ENCODE results near the gene SLC39A6.
"Not testable (repeated sequence)": the region's sequence is repeated elsewhere in the genome, so short reads cannot be mapped to it uniquely, and the experiment has no call there.

SLC39A6 gene

DNA sequence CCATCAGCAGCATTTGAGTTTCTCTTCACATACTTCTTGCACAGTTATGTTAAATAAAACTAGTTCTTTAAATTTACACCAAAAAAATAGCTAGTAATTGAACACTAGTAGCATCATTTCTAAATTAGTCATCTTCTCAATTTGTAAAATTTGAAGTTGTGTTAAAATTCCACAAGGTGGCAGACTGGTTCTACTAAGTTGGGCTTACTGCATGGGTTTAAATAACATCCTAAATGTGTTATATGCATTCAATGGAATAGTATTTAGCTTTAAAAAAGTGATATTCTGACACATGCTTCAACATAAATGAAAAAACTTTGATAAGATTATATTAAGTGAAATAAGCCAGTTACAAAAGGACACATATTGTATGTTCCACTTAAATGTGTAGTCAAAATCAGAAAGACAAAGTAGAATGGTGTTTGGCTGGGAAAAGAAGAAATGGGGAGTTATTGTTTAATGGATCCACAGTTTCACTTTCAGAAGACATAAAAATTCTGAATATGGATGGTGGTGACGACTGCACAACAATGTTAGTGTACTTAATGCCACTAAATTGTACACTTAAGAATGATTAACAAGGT lies 33.1 kb downstream of the SLC39A6 start:
- DNase-seq, result no peak

DNA sequence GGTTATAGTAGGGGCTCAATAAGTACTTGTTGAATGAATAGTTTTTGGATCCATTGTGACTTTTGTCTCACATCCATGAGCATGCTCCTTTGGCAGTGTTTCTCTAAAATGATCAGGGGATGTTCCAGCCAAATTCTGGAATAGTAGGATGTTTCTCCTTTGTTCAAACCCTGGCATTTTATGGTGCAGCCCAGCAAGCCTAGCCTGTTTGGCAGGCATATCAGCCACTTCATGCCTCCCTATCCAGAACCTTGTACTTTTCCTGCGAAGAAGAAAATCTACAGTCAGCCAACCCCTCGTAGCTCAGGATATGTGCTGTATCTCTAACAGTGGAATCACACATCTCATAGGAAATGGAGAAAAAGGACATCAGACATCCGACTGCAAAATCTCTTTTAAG lies 34.7 kb downstream of the SLC39A6 start:
- DNase-seq, result no peak

DNA sequence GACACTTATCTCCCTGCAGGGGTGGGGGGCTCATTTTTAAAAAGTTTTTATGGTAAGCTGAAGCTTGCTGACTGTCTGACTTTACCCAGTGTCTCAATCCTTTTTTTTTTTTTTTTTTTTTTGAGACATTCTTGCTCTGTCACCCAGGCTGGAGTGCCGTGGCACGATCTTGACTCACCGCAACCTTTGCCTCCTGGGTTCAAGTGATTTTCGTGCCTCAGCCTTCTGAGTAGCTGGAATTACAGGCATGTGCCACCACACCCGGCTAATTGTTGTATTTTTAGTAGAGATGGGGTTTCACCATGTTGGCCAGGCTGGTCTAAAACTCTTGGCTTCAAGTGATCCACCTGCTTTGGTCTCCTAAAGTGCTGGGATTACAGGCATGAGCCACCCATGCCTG lies 37.0 kb downstream of the SLC39A6 start:
- not testable (repeated sequence) for DNase-seq

DNA sequence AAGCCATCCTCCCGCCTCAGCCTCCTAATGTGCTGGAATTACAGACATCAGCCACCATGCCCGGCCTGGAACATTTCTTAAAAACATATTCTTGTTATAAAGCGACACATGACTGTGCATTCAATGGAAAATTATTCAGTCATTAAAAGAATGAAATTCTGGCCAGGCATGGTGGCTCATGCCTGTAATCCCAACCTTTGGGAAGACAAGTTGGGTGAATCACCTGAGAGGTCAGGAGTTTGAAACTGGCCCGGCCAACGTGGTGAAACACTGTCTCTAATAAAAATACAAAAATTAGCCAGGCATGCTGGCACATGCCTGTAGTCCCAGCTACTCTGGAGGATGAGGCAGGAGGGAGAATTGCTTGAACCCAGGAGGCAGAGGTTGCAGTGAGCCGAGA lies 40.1 kb downstream of the SLC39A6 start:
- no peak for DNase-seq

DNA sequence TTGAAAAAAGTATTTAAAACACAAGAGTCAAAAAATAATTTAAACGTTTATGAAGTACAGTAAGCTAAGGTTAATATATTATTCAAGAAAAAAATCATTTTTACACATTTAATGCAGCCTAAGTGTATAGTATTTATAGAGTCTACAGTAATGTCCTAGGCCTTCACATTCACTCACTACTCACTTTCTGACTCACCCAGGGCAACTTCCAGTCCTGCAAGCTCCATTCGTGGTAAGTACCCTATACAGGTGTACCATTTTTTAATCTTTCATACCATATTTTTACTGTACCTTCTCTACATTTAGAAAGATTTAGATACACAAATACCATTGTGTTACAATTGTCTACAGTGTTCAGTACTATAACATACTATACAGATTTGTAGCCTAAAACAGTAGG lies 40.9 kb downstream of the SLC39A6 start:
- DNase-seq, result no peak

DNA sequence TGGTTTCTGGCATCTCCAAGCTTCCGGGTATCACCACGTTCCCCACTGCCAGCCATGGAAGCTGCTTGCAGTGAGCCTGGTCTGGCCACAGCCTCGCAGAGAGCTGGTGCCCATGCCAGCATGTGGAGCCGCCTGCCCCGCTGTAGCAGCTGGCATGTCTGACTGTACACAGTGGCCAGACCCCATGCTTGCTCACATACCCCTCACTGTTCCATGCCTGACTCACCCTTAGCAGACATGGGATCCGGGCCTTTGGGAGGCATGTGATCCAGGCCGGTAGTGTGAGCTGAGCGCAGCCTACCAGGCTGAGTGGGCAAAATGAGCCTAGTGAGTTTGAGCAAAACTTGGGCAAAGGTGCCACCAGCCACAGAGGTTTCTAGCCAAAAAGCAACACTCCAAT lies 43.0 kb downstream of the SLC39A6 start:
- no peak for DNase-seq

DNA sequence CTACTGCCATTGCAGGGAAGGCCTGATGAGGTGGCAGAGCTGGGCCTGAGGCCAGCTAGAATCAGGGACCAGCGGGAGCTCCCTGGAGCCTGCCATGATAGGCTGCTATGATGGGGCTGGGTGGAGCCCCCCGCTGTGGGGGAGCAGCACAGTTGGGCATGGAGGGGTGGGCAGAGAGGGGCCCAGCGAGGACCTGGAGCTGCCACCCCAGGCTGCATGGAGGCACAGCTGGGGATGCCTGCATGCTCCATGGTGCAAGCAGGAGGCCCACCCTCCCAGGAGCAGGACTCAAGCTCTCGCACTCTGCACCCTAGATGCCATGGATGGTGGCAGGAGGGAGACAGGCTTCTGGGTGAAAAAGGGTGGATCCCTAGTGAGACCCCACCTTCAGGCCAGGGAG lies 43.9 kb downstream of the SLC39A6 start:
- DNase-seq, result no peak

DNA sequence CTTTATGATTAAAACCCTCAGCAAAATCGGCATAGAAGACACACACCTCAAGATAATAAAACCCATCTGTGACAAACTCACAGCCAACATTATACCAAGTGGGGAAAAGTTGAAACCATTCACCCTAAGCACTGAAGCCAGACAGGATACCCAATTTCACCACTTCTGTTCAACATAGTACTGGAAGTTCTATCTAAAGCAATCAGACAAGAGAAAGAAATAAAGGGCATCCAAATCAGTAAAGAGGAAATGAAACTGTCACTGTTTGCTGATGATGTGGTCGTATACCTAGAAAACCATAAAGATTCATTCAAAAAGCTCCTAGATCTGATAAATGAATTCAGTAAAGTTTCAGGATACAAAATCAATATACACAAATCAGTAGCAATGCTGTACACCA lies 45.4 kb downstream of the SLC39A6 start:
- DNase-seq, result no peak

DNA sequence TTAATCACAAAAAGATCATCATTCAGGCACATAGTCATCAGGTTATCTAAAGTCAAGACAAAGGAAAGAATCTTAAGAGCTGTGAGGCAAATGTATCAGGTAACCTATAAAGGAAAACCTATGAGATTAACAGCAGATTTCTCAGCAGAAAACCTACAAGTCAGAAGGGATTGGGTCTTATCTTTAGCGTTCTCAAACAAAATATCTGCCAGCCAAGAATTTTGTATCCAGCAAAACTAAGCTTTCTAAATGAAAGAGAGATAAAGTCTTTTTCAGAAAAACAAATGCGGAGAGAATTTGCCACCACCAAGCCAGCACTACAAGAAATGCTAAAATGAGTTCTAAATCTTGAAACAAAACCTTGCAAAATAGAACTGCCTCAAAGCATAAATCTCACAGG lies 48.0 kb downstream of the SLC39A6 start:
- not testable (repeated sequence) for DNase-seq

DNA sequence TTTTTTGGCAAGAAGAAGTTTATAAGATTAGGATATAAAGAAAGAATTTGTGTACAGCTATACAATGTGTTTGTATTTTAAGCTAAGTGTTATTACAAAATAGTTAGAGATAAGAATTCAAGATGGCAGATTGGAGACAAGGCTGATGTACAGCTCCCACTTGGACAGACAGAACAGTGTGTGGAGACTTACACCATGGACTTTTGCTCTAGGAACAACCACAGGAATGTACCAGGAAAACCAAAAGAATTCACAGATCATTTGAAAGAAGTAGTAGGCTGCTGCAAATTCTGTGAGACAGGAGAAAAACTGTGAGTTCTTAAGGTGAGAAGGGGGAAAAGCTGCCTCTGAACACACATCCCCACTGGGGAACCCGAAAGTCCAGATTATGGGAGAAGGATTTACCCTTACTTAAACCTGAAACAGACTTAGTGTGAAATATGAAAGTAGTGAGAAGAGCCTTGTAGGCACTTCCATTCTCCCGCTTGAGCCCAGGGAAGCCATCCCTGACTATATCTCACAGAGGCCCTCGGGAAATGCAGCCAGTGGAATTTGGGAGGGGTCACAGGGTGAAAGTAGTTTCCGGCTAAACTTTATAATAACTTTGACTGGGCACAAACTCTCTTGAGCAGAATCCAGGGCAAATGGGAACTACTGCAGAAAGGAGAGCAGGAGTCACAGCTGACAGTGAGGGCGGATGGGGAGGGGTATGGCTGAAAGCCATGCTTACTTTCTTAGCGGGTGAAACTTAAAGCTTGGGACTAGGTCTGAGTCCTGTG lies 50.2 kb downstream of the SLC39A6 start:
- no peak for DNase-seq

DNA sequence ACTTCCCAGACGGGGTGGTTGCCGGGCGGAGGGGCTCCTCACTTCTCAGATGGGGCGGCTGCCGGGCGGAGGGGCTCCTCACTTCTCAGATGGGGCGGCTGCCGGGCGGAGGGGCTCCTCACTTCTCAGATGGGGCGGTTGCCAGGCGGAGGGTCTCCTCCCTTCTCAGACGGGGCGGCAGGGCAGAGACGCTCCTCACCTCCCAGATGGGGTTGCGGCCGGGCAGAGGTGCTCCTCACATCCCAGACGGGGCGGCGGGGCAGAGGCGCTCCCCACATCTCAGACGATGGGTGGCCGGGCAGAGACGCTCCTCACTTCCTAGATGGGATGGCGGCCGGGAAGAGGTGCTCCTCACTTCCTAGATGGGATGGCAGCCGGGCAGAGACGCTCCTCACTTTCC lies 51.4 kb downstream of the SLC39A6 start:
- not testable (repeated sequence) for DNase-seq

DNA sequence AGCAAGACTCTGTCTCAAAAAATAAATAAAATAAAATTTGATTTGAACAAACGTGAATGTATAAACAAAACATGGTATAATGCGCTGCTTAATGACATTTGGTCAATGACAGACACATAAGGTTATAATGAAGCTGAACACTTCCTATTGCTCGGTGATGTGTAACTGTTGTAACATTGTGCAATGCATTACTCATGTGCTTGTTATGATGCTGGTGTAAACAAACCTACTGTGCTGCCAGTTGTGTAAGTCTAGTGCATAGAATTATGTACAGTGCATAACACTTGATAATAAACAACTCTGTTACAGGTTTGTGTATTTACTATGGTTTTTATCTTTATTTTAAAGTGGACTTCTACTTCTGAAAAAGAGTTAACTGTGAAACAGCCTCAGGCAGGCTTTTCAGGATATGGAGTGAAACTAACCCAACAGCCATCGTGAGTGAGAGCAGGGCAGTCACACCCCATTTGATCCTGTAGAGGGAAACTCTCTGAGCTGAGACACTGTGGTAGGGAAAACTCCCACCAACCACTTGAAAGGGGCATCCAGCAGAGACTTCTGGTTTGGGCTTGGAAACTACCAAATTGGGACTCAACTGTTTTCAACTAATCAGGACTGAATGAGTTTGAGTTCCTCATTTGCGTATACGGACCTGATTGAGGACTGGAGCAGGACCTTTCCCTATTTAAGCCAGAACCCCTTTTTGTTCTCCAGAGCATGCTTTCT lies 53.1 kb downstream of the SLC39A6 start:
- DNase-seq, result no peak

DNA sequence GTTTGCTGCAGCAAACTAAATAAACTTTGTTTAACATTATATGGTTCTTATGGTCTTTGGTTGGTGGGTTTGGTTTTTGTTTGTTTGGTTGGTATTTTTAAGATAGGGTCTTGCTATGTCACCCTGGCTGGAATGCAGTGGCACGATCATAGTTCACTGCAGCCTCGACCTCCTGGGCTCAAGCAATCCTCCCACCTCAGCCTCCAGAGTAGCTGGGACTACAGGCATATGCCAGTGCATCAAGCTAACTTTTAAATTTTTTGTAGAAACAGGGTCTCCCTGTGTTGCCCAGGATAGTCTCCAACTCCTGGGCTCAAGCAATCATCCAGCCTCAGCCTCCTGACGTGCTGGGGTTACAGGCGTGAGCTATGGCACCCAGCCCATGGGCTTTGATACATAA lies 54.7 kb downstream of the SLC39A6 start:
- no peak for DNase-seq

DNA sequence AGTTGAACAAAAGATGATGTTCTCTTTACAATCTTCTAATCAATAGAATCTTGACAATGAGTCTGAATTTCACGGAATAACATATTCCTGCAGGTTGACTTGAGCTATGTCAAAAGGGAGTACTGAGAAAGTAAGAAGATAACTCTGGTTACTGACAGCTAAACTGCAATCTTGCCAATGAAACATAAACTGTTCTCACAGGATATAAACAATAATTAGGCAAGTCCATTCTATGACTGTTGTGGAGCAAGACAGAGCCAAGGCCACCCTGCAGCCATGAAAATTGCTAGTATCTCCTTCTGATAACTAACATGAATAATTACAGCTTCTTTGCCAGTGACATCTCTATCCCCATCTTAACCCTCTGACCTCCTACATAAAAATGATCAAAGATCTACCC lies 55.5 kb downstream of the SLC39A6 start:
- no peak for DNase-seq

DNA sequence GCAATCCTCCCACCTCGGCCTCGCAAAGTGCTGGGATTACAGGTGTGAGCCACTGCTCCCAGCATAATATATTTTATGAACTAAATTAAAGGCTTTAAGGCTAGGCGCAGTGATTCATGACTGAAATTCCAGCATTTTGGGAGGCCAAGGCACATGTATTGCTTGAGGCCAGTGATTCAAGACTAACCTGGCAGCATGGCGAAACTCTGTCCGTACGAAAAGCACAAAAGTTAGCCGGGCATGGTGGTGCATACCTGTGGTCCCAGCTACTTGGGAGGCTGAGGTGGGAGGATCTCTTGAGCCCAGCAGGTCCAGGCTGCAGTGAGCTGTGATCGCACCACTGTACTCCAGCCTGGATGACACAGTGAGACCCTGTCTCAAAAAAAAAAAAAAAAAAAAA lies 56.7 kb downstream of the SLC39A6 start:
- not testable (repeated sequence) for DNase-seq

DNA sequence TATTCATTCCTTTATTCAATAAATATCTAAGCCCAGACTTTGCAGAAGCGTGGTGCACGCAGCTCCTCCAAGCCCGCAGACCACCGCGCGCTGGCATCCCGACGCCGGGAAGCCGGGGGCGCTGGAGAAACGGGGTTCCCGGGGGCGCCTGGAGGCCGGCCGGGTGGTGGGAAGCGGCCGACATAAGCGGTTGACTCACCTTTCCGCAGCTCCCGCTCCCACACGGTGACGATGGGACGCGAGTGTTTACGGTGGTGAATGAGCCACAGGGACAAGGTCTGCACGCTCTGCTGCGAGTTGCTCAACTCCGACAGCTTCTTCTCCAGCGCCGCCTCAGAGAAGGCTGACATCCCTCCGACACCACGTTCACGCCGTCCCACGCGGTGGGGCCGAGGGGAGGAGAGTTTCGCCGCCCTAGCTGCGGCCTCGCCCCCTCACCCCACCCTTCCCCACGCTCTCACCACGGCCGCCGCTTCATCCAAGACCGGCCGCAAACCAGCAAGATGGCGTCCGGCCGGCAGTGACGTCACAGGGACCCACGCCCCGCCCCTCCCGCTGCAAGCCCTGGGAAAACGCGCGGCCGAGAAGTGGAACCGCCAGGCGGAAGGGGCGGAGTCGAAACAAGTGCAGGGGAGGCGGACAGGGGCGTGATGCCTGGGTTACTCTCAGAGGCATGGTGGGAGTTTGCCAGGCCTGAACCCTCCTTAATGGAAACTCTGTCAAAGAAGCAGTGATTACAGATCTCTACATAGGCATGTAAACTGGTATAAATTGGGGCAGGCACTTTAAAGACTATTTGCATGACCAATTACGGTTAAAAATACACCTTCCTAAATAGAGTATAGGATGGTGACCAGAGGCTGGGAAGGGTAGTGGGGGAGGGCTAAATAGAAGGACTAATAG lies 61.8 kb downstream of the SLC39A6 start, which contains the start of gene RPRD1A:
TSS of gene RPRD1A (minus strand) at position 505 of the 903 bp plus-strand sequence. CDS start at position 350, 155 bp downstream.
- DNase-seq, result peak; percentile 87

DNA sequence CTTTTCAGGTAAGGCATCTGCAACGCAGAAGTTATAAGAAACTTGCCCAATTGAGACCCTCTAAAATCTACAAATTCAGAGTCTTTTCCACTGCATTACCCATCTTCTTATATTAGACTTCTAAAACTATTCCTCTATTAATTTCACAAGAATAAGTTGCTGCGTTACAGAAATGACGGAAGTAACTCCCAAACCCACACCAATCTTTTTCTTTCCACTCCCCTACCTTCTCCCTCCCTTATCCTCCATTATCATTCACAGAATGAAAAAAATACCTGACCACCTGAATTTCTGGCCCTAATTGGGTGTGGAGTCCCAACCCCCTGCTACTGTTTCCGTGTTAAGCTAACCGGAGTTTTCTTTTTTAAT lies 62.5 kb downstream of the SLC39A6 start:
- DNase-seq, result no peak

DNA sequence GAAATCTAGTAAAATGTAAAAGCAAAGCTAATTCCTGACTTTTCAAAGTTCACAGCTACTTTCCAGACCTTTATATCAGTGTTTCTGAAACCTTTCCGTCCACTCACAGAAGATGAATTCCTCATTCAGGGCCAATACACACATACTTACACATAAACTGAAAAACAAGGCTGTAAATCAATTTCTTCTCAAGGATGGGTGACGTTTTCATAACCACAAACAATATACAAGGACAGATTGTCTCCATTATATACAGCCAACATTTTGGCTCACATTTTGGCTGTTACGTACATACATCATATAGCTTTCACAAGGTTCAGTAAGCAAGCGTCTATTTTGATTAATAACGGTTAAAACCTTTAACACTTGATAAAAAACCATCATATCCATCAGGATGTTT lies 63.1 kb downstream of the SLC39A6 start:
- no peak for DNase-seq

DNA sequence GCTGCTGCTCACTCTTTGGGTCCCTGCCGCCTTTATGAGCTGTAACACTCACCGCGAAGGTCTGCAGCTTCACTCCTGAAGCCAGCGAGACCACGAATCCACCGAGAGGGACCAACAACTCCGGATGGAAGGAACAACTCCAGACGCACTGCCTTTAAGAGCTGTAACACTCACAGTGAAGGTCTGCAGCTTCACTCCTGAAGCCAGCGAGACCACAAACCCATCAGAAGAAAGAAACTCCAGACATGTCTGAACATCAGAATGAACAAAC lies 64.4 kb downstream of the SLC39A6 start:
- DNase-seq, result not testable (repeated sequence)

DNA sequence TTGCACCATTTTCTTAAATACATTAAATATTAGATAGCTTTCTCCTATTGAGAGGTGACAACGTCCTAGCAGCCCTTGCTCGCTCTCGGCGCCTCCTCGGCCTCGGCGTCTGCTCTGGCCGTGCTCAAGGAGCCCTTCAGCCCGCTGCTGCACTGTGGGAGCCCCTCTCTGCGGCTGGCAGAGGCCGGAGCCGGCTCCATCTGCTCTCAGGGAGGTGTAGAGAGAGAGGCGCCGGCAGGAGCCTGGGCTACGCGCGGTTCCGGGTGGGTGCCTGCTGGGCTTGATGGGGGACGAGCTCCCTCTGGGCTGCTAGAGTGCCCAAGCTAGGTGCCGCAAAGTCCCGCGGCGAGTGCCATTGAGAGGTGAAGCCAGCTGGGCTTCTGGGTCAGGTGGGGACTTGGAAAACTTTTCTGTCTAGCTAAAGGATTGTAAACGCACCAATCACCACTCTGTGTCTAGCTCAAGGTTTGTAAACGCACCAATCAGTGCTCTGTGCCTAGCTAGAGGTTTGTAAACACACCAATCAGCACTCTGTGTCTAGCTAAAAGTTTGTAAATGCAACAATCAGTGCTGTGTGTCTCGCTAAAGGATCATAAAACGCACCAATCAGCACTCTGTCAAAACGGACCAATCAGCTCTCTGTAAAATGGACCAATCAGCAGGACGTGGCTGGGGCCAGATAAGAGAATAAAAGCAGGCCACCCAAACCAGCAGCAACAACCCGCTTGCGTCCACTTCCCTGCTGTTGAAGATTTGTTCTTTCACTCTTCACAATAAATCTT lies 64.9 kb downstream of the SLC39A6 start:
- no peak for DNase-seq

DNA sequence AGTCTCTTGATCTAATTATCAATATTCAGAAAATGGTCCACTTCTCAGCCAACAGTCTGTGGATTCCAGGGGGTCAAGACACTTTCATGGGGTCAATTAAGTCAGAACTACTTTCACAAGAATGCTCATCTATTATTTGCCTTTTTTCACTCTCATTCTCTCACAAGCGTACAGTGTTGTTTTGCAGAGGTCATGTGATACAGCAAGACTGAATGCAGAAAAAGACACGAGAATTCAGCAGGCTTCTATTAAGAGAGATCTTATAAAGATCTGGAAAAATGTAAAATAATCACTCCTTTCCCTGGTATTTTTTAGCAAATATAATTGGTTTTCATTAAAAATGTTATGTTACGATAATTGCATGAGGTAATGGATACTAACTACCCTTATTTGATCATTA lies 70.5 kb downstream of the SLC39A6 start:
- no peak for DNase-seq
